Activated B cell treated with CpG ODN at 0.5 μM for 24 hours (primary cell): ENCODE data around the gene SRP54. TPM values are rescaled to one million over a fixed set of nuclear protein-coding genes. Genes with fewer than 3 reads are reported as not detected.

ENCODE experiments used
- ATAC-seq: fragments of 200-7000 bp; cut with Tn5 transposase; one replicate; pipeline ENCODE4 v1.10.0; 2021; ENCODE audit warnings: low read depth, mild to moderate bottlenecking, moderate library complexity
- CTCF ChIA-PET: fragments of 350-600 bp; sonication (Branson Sonifier 250); formaldehyde crosslinking; loops from one replicate; lab custom pipeline; 2021; ENCODE audit warnings: antibody characterized with exemption; lab: Charles Lee
- POLR2A ChIA-PET: fragments of 350-600 bp; sonication (Branson Sonifier 250); formaldehyde crosslinking; loops from one replicate; lab custom pipeline; 2021; ENCODE audit warnings: antibody characterized with exemption; lab: Charles Lee
- DNase-seq: peaks from one replicate; pipeline ENCODE4 v3.0.0; 2022
- H3K27ac Mint-ChIP-seq: one replicate; pipeline ENCODE4 v1.8.0; 2020; ENCODE audit warnings: mixed read lengths
- H3K27me3 Mint-ChIP-seq: one replicate; pipeline ENCODE4 v1.8.0; 2021; ENCODE audit warnings: mixed read lengths
- H3K36me3 Mint-ChIP-seq: one replicate; pipeline ENCODE4 v1.8.0; 2021; ENCODE audit warnings: low read depth, mixed read lengths
- H3K4me1 Mint-ChIP-seq: one replicate; pipeline ENCODE4 v1.8.0; 2021; ENCODE audit warnings: mixed read lengths
- H3K4me3 Mint-ChIP-seq: one replicate; pipeline ENCODE4 v1.8.0; 2020; ENCODE audit warnings: mild to moderate bottlenecking, mixed read lengths
- H3K9me3 Mint-ChIP-seq: one replicate; pipeline ENCODE4 v1.8.0; 2020; ENCODE audit warnings: mixed read lengths
- intact Hi-C: fragments of 100-400 bp; cut with micrococcal nuclease; formaldehyde crosslinking; loops from one replicate; pipeline ENCODE4 v1.15.1; 2024
- total RNA-seq: library from RNA; stranded (reverse); gene quantifications from 2 replicates; pipeline ENCODE4 v1.2.3, GENCODE V29; 2022
- TF ChIP-seq, protein P1 (sequence below): fragments of 200-600 bp; IDR thresholded peaks from one replicate; pipeline ENCODE4 v1.8.0; 2022; ENCODE audit warnings: antibody characterized with exemption, mild to moderate bottlenecking

Gene SRP54
- total RNA-seq, 1 donor from 2014 or later: 54.7 TPM

DNA sequence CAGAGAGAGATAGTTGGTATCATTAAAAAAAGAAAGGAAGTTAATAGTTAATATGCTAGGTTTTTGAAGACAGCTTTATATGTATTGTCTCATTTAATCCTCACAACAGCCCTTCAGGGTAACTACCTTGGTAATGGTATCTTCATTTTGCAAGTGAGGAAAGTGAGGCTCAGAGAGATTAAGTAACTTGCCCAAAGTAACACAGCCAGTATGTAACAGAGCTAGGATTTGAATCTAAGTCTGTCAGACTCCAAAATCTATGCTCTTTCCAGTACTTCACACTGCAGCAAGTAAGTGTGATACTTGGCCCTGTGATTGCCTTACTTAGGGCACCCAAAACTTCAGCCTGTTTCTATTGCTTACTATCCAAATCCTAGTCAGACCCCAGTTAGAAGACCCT lies 7.0 kb downstream of the SRP54 start:
- H3K4me3 Mint-ChIP-seq: no peak overlapping the region
- intact Hi-C loops: no loop called here
- H3K27me3 Mint-ChIP-seq: no peaks in the 10 kb centered on the region
- ChIA-PET POLR2A (interaction anchor here (0.6 kb wide), 1 partner anchor 508 kb away, joined by 3 read pairs; no protein-coding TSS in a partner anchor), CTCF (no interaction called here)
- peaks cover 35% of the 10 kb centered on the region for H3K4me1 Mint-ChIP-seq
- no peak overlapping the region for H3K27ac Mint-ChIP-seq
- ATAC-seq (no peak), DNase-seq (no peak)
- TF ChIP-seq, protein P1, sequence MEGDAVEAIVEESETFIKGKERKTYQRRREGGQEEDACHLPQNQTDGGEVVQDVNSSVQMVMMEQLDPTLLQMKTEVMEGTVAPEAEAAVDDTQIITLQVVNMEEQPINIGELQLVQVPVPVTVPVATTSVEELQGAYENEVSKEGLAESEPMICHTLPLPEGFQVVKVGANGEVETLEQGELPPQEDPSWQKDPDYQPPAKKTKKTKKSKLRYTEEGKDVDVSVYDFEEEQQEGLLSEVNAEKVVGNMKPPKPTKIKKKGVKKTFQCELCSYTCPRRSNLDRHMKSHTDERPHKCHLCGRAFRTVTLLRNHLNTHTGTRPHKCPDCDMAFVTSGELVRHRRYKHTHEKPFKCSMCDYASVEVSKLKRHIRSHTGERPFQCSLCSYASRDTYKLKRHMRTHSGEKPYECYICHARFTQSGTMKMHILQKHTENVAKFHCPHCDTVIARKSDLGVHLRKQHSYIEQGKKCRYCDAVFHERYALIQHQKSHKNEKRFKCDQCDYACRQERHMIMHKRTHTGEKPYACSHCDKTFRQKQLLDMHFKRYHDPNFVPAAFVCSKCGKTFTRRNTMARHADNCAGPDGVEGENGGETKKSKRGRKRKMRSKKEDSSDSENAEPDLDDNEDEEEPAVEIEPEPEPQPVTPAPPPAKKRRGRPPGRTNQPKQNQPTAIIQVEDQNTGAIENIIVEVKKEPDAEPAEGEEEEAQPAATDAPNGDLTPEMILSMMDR: no peak
- no peaks in the 10 kb centered on the region for H3K9me3 Mint-ChIP-seq
- H3K36me3 Mint-ChIP-seq: peaks cover 17% of the 10 kb centered on the region

GRCh38 chr14:34993426-34993825 lies 10.6 kb downstream of the SRP54 start:
- no peak overlapping the region for H3K4me3 Mint-ChIP-seq
- no peak for ATAC-seq
- ChIA-PET POLR2A (no interaction called here), CTCF (no interaction called here)
- TF ChIP-seq, protein P1: no peak
- H3K4me1 Mint-ChIP-seq: peaks cover 20% of the 10 kb centered on the region
- H3K27ac Mint-ChIP-seq: no peak overlapping the region
- intact Hi-C loops: no loop called here
- peaks cover 19% of the 10 kb centered on the region for H3K36me3 Mint-ChIP-seq
- DNase-seq: no peak
- H3K9me3 Mint-ChIP-seq: no peaks in the 10 kb centered on the region
- H3K27me3 Mint-ChIP-seq: no peaks in the 10 kb centered on the region

DNA sequence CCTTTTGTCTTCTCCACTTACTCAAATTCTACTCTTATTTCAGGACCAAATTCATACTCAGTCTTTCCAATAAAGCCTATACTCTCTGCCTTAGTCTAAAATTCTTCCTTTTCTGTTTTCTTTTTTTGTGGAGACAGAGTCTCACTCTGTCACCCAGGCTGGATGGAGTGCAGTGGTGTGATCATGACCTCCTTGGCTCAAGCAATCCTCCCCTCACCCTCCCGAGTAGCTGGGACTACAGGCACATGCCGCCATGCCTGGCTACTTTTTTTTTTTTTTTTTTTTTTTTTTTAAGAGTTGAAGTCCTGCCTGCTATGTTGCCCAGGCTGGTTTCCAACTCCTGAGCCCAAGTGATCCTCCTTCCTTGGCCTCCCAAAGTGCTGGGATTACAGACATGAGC lies 11.9 kb downstream of the SRP54 start:
- H3K9me3 Mint-ChIP-seq: no peaks in the 10 kb centered on the region
- POLR2A ChIA-PET: no interaction called here
- CTCF ChIA-PET: no interaction called here
- intact Hi-C loops: no loop called here
- H3K27ac Mint-ChIP-seq: no peak overlapping the region
- TF ChIP-seq, protein P1: no peak
- no peak for ATAC-seq
- no peak overlapping the region for H3K4me3 Mint-ChIP-seq
- peaks cover 24% of the 10 kb centered on the region for H3K36me3 Mint-ChIP-seq
- no peak for DNase-seq
- no peaks in the 10 kb centered on the region for H3K27me3 Mint-ChIP-seq
- peaks cover 14% of the 10 kb centered on the region for H3K4me1 Mint-ChIP-seq

DNA sequence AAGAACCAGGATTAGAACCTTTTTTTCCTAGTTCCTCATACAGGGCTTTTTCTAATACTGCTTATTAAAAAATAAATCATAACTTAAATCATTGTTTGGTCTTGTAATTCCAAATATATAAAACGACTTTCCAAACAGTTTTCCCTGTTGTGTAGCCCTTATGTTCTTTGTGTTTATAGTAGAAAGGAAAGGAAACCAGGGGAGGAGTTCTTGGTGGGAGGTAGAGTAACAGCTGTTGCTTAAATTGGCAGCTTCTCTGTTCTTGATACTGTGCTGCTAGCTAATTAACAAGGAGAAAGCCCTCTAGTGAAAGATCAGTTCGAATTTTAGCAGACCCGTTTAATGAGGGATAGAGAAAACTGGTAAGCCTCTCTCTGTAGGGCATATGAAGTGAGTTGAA lies 15.0 kb downstream of the SRP54 start:
- no peaks in the 10 kb centered on the region for H3K9me3 Mint-ChIP-seq
- ChIA-PET POLR2A (no interaction called here), CTCF (no interaction called here)
- no peak overlapping the region for H3K4me3 Mint-ChIP-seq
- no peak for ATAC-seq
- no peaks in the 10 kb centered on the region for H3K27me3 Mint-ChIP-seq
- intact Hi-C loops: no loop called here
- H3K36me3 Mint-ChIP-seq: peaks cover 41% of the 10 kb centered on the region
- no peak overlapping the region for H3K27ac Mint-ChIP-seq
- H3K4me1 Mint-ChIP-seq: peaks cover 8% of the 10 kb centered on the region
- no peak for DNase-seq
- TF ChIP-seq, protein P1: no peak

- Mint-ChIP-seq H3K27me3 (no peaks in the 10 kb centered on the region), H3K9me3 (no peaks in the 10 kb centered on the region), H3K36me3 (peaks cover 50% of the 10 kb centered on the region), H3K27ac (no peak overlapping the region), H3K4me3 (no peak overlapping the region), H3K4me1 (peaks cover 4% of the 10 kb centered on the region)
- TF ChIP-seq, protein P1: no peak
- ChIA-PET POLR2A (no interaction called here), CTCF (no interaction called here)
- no peak for DNase-seq
- intact Hi-C loops: no loop called here
- no peak for ATAC-seq
Observed at GRCh38 chr14:34999500-34999899, 16.7 kb downstream of the SRP54 start.
